Mesenteric fat pad (tissue), 1 donor: ENCODE measurements around the gene PPA1. TPM values are rescaled to one million over a fixed set of nuclear protein-coding genes. Genes with fewer than 3 reads are reported as not detected.
"Not testable (repeated sequence)": the region's sequence is repeated elsewhere in the genome, so short reads cannot be mapped to it uniquely, and the experiment has no call there.

ENCODE experiments used
- DNase-seq: peaks from one replicate; pipeline ENCODE4 v3.0.0-alpha.2; 2020; ENCODE audit warnings: low spot score
- long read RNA-seq: library from polyadenylated mRNA; unstranded; transcript quantifications from one replicate; pipeline ENCODE4 v2.0.0, GENCODE V29; 2020
- total RNA-seq: library from RNA; stranded (reverse); fragmentation: NEBNext Ultra II Directional; extraction: Animal tissue kit (Norgen Biotek cat#: 25700); gene quantifications from one replicate; pipeline ENCODE4 v1.2.1, GENCODE V29; 2021
- donor health status: DM: yes; HTN: yes; CAD: no.

Gene PPA1
- 338 TPM for total RNA-seq
- long read RNA-seq, transcript PPA1-202 (11 exons, 1,295 nt): major isoform, 835 of 872 reads
- long read RNA-seq, partial matches to known transcripts: 16 of 872 reads
- long read RNA-seq, other reads (novel, unspliced or antisense): 21 of 872 reads

DNA sequence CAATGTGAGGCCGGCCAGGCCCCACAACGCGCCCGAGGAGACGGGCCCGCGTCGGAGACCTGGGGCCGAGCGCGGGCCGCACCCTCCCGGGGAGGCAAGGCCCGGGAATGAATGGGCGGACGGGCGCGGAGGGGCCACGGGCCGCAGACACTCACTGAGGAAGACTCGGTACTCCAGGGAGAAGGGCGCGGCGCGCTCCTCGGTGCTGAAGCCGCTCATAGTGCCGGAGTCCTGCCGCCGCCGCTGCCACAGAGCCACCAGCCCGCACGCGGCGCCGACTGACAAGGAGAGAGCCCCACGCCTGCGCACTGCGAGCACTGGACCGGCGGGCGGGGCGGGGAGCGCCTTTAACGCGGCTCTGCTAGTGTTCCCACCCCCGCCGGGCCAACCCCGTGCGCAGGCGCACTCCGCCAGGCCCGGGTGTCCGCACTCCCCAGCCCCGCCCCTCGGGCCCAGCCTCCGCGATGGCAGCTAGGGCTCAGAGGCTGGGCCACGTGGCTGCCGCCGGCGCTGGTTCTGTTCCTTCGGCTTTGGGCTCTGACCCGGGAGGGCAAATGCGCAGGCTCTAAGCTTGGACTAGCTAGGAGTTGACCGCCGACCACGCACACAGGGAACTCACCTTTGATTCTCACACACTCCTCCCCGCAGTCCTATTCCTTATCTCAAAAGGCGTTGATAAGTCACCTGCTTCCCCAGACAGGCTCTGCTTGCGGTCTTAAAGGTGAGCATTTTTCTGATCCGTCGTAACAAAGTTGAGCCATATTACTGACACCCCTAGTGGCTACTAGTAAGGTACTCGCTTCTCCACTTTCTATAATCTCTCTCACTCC is at the start of gene PPA1:
TSS of gene PPA1 (minus strand) at position 321 of the 830 bp plus-strand sequence. CDS start at position 219, 102 bp downstream.
- DNase-seq: peak; percentile 100

DNA sequence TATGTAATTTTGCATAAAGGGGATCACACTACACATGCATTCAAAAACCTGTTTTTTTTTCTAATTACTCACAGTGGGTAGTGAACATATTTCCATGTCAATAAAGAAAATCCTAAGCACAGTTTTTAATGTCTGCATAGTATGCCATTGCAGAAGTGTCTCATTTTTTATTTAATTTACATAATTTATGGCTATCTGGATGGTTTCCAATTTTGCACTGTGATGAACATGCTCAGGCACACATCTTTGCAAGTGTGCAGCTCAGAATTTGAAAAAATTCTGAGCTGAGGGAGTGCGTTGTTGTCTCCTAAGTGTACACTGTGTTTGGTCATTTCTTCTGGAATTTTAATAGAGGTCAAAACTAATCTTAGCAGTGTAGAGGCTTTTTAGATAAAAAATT is 48.4 kb upstream of the PPA1 start:
- no peak for DNase-seq

DNA sequence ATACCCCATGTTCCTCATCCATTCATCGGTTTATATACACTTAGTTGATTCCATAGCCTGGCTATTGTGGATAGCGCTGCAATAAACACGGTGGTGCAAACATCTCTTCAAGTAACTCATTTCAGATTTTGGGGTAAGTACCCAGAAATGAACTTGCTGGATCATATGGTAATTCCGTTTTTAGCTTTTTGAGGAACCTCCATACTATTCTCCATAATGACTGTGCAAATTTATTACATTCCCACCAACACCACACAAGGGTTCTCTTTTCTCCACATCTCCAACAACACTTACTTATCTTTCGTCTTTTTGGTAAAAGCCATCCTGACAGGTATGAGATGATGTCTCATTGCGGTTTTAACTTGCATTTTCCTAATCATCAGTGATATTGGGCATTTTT is 46.9 kb upstream of the PPA1 start:
- DNase-seq: no peak

DNA sequence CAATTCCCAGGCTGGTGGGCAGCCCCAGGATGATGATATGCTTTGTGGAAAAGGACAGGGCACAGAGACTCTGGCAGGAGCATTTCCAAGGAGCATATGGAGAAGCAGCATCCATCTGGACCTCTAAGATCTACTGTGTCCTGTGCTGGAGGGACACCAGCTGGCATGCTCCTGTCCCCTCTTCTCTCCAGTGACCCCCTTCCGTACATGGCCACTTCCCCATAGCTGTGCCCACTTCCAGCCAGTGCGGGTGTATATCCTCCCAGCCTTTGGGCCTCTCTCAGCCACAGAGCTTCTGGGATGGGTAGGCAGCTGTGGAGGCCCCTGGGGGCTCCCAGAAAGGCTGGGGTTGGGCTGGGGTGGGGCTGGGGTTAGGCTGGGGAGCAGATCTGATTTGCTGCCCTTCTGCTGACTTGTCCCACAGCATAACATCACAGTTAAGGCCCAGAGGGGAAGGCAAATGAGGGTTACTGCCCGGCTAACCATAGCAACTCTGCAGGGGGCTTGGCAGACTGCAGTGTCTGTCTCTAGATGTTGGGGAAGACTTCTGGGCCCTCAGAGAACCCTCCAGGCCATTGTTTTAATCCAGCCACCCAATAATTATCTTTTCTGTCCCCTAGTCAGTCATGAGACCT is 44.3 kb upstream of the PPA1 start:
- peak; percentile 57 for DNase-seq

DNA sequence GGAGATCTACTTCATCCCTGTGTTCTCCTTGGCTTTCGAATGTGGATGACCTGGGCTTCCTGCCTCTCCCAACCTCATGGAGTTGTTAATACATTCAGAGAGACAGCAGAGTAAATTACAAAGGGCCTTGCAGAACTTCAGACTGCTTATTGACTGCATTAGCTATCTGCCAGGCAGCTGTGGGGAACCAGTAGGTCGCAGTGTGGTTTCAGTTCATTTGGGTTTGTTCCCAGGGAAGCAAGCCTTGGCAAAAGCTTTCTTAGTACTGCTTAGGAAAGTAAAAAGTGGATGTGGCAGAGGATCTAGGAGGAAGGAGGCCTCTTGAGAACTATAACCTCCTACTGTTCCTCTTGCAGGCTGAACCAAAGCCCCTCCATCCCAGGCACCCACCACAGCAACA is 41.4 kb upstream of the PPA1 start:
- DNase-seq: no peak

DNA sequence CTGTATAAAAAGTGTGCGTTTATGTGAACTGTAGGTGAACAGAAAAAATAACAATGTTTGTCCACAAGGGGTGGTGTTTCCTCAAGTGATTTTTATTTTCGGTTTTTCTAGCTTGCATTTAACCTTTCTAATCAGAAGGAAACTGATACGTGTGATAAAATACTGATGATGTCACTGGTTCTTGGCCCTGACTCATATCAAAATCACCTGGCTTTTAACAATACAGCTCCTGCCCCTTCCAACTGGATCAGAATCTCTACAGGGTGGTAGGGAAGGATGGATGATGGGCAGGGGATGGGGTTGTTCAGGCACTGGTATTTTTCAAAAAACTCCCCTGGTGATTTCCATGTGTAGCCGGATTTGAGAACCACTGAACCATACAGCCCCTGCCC is 39.7 kb upstream of the PPA1 start:
- no peak for DNase-seq

DNA sequence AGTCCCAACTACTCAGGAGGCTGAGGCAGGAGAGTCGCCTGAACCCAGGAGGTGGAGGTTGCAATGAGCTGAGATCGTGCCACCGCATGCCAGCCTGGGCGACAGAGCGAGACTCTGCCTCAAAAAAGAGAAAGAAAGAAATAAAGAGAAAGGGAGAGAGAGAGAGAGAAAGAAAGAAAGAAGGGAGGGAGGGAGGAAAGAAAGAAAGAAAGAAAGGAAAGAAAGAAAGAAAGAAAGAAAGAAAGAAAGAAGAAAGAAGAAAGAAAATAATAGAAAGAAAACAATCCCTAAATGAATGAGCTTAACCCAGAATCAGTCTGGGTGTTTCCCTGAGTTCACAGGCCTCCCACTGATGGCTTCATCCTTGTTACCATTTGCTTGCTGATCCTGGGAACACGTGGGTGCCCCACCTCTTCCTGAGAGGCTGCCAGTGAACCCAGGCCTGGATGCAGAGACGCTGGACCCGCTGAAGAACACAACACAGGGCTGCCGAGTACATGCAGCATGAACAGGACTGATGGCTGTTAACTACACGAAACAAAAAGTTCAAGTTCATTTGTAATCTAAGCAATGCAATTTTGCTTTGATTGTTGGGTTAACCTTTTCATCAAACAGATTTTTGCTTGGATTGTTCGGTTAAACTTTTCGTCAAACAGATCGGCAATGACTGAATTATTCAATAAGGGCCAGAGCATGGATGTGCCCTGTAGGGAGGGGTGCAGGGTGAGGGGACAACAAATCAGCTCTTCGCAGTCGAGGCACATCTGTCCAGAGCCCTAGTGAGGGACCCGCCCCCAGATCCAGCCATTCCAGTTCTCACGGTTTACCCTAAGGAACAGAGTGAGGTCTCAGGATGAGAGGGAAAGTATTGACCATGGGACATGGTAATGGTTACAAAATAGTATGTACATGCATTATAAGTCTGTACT is 39.0 kb upstream of the PPA1 start:
- peak; percentile 83 for DNase-seq

DNA sequence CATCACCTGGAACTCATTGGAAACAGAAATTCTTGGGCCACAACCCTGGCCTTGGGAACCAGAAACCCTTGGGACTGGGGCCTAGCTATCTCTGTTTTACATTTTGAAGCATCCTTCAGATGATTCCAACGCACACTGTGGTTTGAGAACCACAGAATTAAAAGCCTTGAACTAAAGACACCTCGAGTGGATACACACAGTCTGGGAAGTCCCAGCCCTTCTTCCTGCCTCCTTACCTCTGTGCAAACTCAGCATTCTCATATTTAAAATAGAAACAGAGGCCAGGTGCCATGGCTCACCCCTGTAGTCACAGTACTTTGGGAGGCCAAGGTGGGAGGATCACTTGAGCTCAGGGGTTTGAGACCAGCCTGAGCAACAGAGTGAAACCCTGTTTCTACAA is 37.7 kb upstream of the PPA1 start:
- DNase-seq: no peak

DNA sequence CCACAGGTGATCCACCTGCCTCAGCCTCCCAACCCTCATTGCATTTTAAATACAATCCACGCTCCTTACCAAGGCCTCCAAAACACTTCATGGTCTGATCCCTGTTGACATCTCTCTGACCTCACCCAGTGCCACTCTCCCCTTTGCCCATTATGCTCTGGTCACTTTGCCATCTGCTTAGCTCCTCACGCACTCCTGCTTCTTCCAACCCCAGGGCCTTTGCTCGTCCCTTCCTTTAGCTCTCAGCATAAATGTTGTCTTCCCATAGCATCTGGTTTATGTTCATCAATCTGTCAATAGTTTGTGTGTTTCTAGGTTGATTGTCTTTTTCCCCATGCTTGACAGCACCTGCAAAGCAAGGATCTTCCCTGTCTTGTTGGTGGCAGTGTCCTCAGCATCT is 36.5 kb upstream of the PPA1 start:
- DNase-seq: no peak

DNA sequence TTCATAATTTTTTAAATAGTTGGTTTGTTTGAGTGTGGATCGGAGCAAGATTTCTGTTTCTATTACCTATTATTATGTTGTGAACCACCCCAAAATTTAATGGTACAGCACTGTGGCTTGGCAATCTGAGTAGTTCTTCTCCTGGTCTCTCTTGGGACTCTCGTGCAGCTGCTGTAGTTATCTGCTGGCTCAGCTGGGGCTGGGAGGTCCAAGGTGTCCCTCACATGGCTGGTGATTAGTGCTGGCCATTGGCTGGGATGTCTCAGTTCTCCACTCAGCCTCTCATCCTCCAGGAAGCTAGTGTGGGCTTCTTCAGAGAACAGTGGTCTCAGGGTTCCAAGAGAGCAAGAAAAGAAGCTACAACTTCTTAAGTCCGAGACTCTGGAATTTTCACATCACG is 35.1 kb upstream of the PPA1 start:
- DNase-seq: no peak

DNA sequence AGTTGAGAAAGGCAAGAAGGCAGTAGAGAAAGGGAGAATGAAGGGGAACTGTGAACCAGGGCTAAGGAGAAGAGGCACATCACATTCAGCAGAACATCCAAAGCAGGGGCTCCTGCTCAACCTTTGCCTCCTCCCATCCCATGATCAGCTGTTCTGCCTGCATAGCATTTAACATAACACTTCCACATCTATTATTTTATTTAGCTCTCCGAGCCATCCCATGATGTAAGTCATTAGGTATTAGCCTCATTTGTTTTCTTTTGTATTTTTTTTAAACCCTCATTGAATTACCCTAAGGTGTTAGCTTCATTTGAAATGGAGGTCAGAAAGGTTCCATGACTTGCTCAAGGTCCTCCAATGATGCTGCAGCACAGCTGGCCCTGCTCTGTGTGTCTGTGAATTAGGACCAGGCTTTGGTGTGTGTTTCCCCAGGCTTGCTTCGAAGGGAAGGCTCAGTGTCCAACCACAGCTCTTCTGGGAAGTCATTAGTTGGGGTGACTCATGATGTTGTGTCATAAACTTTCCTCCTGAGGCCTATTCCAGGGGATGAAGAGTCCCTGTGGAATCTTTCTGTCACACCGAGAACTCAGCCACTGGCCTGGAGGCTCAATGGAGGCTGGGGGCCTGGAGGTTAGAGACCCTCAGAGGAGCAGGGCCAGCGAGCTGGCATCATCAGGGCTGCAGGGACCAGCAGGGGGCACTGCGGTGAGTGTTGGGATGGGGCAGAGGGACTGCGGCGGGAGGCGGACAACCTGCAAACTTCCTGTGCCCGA is 34.1 kb upstream of the PPA1 start:
- no peak for DNase-seq

DNA sequence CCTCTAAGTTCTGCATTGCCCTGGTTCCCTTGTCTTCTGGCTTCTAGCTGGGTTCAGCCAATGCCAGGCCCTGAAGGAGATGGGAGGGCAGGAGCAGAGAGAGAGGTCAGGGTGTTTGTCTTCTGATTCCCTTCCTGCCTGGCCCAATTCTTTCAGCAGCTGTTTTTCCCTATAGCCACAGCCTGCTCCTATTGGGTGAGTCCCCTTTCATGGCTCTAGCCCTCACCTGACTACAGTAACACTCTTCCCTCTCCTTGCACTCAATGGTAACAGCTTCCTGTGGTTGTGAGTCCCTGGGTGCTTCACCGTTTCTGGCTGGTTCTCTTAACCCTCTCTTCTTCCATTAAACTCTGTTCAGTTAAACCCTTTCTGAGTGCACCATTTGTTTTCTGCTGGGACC is 33.5 kb upstream of the PPA1 start:
- DNase-seq: no peak

DNA sequence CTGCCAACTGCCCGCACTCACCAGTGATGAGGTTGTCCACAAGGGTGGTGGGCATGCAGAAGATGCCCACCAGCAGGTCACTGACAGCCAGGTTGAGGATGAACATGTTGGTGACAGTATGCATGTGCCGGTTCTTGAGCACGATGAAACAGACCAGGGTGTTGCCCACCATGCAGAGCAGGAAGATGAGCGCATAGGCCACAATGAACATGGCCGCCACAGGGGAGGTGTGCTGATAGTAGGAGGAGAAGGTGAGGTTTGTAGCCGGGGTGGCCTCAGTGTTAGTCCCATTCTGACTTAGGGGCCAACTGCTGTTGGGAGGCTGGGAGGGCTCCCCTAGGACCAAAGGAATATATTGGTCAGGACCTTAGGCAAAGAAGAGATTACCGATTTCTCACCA is 32.8 kb upstream of the PPA1 start:
- DNase-seq: no peak

DNA sequence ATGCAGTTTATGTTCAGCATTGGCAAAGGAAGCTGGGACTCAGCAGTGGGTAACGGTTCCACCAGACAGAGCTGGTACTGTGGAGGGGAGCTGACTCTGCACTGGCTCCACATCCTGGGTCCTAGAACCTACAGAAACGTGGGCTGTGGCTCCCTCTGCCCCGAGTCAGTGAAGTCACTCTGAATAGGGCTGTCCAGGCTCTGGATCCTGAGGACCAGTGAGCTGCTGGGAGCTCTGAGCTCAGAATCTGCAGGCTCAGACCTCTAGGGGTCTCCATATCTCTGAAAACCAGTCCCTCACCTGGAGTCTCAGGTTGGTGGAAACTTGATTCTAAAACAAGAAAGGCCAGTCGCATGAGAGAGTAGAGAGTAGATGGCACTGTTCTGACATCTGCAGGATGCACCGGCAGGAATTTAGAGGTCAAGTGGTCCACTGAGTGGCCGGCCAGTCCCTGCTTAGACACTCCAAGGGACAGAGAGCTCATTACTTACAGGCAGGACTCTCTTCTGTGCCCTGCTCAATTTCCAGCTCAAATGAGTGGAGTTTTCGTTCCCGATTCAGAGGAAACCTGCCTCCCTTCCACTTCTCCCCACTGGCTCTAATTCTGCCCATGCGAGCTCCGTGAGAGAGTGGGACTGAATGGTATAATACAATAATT is 31.9 kb upstream of the PPA1 start:
- DNase-seq: no peak

DNA sequence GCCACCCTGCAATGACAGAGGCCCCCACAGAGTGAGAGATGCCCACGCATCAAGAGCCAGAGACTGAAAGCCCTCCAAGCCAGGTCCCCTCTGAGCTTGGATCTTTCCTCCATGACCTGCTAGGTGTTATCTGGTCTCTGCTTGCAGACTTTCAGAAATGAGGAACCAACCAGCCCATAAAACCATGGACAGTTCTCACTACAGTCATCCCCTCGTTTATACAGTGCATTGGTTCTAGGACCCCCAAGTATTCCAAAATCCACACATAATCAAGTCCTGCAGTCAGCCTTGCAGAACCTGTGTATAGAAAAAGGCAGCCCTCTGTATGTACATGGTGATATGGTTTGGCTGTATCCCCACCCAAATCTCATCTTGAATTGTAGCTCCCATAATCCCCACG is 27.5 kb upstream of the PPA1 start:
- no peak for DNase-seq

DNA sequence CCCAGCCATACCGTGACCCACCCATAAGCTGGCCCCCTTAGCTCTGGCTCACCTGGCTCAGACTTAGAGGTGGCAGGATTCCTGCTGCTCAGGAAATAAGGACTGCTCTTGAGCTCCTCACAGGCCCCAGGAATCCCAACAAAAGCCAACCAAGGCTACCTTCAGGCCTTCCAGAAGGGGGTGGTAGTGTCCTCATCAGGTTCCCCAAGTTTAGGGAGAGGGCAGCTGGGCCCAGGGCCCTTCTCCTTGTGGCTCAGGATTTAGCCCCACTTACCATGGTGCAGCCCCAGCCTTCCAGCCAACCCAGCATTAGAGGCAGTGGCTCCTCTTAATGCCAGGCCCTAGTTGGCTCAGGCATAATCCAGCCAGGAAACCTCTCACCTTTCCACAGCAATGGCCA is 27.0 kb upstream of the PPA1 start:
- DNase-seq: no peak

DNA sequence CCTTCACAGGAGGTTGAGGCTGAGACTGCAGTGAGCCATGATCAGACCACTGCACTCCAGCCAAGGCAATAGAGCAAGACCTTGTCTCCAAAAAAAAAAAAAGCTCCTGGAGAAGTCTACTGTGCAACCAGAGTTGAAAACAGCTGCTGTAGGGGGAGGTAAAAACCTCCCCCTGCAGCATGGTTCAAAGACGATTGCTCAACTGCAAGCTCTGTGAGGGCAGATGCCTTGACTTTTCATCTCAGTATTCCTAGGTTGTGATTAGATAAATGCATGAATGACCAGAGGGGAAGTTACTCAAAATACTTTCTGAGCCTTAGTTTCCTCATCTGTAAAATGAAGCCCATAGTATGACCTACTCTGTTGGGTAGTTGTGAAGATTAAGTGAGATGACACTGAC is 25.0 kb upstream of the PPA1 start:
- DNase-seq: no peak

DNA sequence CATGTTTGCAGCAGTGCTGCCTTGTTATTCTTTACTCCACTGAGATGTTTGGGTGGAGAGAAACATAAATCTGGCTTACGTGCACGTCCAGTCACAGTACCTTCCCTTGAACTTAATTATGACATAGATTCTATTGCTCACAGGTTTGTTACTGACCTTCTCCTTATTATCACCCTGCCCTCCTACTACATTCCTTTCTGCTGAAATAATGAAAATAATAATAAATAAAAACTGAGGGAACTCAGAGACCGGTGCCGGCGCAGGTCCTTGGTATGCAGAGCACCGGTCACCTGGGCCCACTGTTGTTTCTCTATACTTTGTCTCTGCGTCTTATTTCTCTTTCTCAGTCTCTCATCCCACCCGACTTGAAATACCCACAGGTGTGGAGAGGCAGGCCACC is 24.6 kb upstream of the PPA1 start:
- not testable (repeated sequence) for DNase-seq

DNA sequence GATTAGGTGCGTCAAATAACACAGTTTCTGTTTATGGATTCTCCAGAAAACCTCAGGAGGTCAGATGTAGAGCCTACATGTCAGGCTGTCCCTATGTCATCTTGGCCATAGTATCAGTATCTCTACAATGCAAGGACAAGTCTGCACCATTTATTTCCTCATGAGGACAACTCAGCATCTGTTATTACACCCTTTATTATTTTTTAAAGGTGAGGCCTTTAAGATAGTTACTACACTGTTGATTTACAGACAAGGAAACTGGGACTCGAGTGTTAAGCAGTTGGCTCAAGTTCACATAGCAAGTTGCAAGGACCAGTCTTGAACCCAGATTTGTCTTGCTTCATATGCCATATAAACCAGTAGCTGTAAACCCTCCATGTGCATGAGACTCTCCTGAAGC is 23.2 kb upstream of the PPA1 start:
- no peak for DNase-seq
